Measurements from ENCODE around the gene MCOLN2. TPM values are rescaled to one million over a fixed set of nuclear protein-coding genes. Genes with fewer than 3 reads are reported as not detected.

Gene MCOLN2
- total and polyA plus RNA-seq, 2 of the 4 experiments (the other 2 are of a cell fraction): 0.43 to 0.54 TPM

GRCh38 chr1:84883286-84883685 lies 113.6 kb downstream of the MCOLN2 start:
- ChIA-PET POLR2A (ENCODE audit: unreplicated experiment) (no interaction called here), CTCF (interaction anchor here (0.6 kb wide), 1 partner anchor 85 kb away, joined by 3 read pairs; no protein-coding TSS in a partner anchor)
- dilution Hi-C loops (cut with HindIII; ENCODE audit: low sequenced_read_pairs, unreplicated experiment) (no loop called here), in situ Hi-C loops (cut with MboI; ENCODE audit: low sequenced_read_pairs) (no loop called here), intact Hi-C loops (cut with micrococcal nuclease) (no loop called here)
- H3K27ac ChIP-seq (ENCODE audit: insufficient read depth, low read length): peak overlapping the region; percentile 23; the same call in 1 of the 2 replicates
- TF ChIP-seq MAZ (IDR thresholded peaks at IDR 0.05; ENCODE audit: borderline replicate concordance, low read depth, low read length) (no peak), CEBPB (IDR thresholded peaks at IDR 0.05; ENCODE audit: low read depth, low read length) (no peak), NFE2L2 (IDR thresholded peaks at IDR 0.05; ENCODE audit: low read depth, low read length) (no peak), MXI1 (IDR thresholded peaks at IDR 0.05; ENCODE audit: borderline replicate concordance, low read depth, low read length) (no peak), RCOR1 (IDR thresholded peaks at IDR 0.05; ENCODE audit: insufficient replicate concordance, low read length) (no peak), BHLHE40 (IDR thresholded peaks at IDR 0.05; ENCODE audit: low read depth, low read length) (no peak), RFX5 (IDR thresholded peaks at IDR 0.05; ENCODE audit: low read depth, low read length) (no peak), MAFK (IDR thresholded peaks at IDR 0.05; ENCODE audit: low read depth, low read length) (no peak), POLR2A (IDR thresholded peaks at IDR 0.05; ENCODE audit: low read depth, low read length) (no peak), ELK1 (IDR thresholded peaks at IDR 0.05; ENCODE audit: borderline replicate concordance, low read depth, low read length) (no peak)
- TF ChIP-seq, protein P1, sequence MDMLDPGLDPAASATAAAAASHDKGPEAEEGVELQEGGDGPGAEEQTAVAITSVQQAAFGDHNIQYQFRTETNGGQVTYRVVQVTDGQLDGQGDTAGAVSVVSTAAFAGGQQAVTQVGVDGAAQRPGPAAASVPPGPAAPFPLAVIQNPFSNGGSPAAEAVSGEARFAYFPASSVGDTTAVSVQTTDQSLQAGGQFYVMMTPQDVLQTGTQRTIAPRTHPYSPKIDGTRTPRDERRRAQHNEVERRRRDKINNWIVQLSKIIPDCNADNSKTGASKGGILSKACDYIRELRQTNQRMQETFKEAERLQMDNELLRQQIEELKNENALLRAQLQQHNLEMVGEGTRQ (IDR thresholded peaks at IDR 0.05; ENCODE audit: low read depth, low read length): no peak
- peak overlapping the region; percentile 91; the same call in 1 of the 2 replicates for H3K23ac ChIP-seq (ENCODE audit: low read depth, low read length)
- BruUV-seq (replicated peaks): no TSS peak
- no peaks in the 10 kb centered on the region for H3K27me3 ChIP-seq (ENCODE audit: control insufficient read depth, insufficient read depth, low read length)
- peaks cover 2% of the 10 kb centered on the region; the same call in 1 of the 2 replicates for H3K9me1 ChIP-seq (ENCODE audit: insufficient read depth, low read length)
- H3K4me2 ChIP-seq (ENCODE audit: low read depth, low read length): peak overlapping the region; percentile 42; the same call in 1 of the 2 replicates
- DNase-seq (peak; percentile 58), ATAC-seq (ENCODE audit: low read depth) (peak; percentile 78)
- peak overlapping the region; percentile 91 for H3K14ac ChIP-seq (replicated peaks; ENCODE audit: low read depth, low read length)
- H3K9ac ChIP-seq (ENCODE audit: low read depth, low read length): no peak overlapping the region
- H2BK20ac ChIP-seq (ENCODE audit: low read depth, low read length): peak overlapping the region; percentile 93
- peak overlapping the region; percentile 56; the same call in 1 of the 3 replicates for H2BK15ac ChIP-seq (ENCODE audit: low read depth, low read length)
- peak overlapping the region; percentile 24; the same call in 1 of the 2 replicates for H3K18ac ChIP-seq (ENCODE audit: low read depth, low read length)
- H3K4me3 ChIP-seq (ENCODE audit: insufficient read depth, low read depth, low read length): no peak overlapping the region
- peaks cover 5% of the 10 kb centered on the region for H3K4me1 ChIP-seq (ENCODE audit: control insufficient read depth, insufficient read depth, low read length)
- no peak overlapping the region for H3K56ac ChIP-seq (ENCODE audit: extremely low read depth, insufficient read depth, low read length)
- peak overlapping the region; percentile 87 for H3K4ac ChIP-seq (ENCODE audit: low read depth, low read length)
- no peaks in the 10 kb centered on the region for H3K9me3 ChIP-seq (ENCODE audit: control insufficient read depth, insufficient read depth, low read length)
- peak overlapping the region; percentile 9; the same call in 1 of the 2 replicates for H4K5ac ChIP-seq (ENCODE audit: low read depth, low read length)
- H3K36me3 ChIP-seq (ENCODE audit: control insufficient read depth, insufficient read depth, low read length): no peaks in the 10 kb centered on the region
- peak overlapping the region; percentile 2 for H2BK5ac ChIP-seq (ENCODE audit: low read depth, low read length, poor library complexity, severe bottlenecking)
- H2AFZ ChIP-seq (replicated peaks; ENCODE audit: low read length, poor library complexity): peak overlapping the region; percentile 58
- H3K79me1 ChIP-seq (ENCODE audit: low read depth in 1 of 2, low read length in 2 of 2): no peaks in the 10 kb centered on the region; a peak in 1 of 4 replicates
- H2BK120ac ChIP-seq (ENCODE audit: low read depth, low read length): peak overlapping the region; percentile 86
- peak overlapping the region; percentile 57; the same call in 1 of the 2 replicates for H4K91ac ChIP-seq (ENCODE audit: insufficient read depth, low read depth, low read length)
- H2AK9ac ChIP-seq (replicated peaks; ENCODE audit: low read depth, low read length, poor library complexity): no peak overlapping the region
- H4K8ac ChIP-seq (ENCODE audit: low read depth in 2 of 2, low read length in 2 of 2): peak overlapping the region in 1 of 2 experiments; percentile 72; a peak in 2 of 4 replicates
- H4K20me1 ChIP-seq (ENCODE audit: insufficient read depth, low read length): no peaks in the 10 kb centered on the region
- H2AK5ac ChIP-seq (ENCODE audit: low read depth, low read length): no peak overlapping the region; the same call in 1 of the 2 replicates

All from IMR-90 (cell line).